Stomach (tissue), 9 donors: ENCODE measurements around the gene SLC17A9. TPM values are rescaled to one million over a fixed set of nuclear protein-coding genes. Genes with fewer than 3 reads are reported as not detected.

Experiments used
- DNase-seq, 2 donors: peaks; one replicate each; pipeline versions ENCODE4 v3.0.0 to v3.0.0-alpha.2; 2013 to 2019
- H3K27ac ChIP-seq, 5 donors: fragments of 200-600 bp in 4 of 5; sonication (generic) in 4 of 5; one replicate each; pipeline ENCODE4 v1.5.1; 2013 to 2019; ENCODE audit warnings: mild to moderate bottlenecking in 1 of 5, moderate library complexity in 1 of 5
- H3K27me3 ChIP-seq, 3 donors: fragments of 200-600 bp; sonication (generic); one replicate each; pipeline ENCODE4 v1.5.1; 2017 to 2019; ENCODE audit warnings: mixed run types in 1 of 3
- H3K36me3 ChIP-seq, 4 donors: fragments of 200-600 bp; sonication (generic); 1 replicate in 3 of 4; 2 replicates in 1 of 4; pipeline ENCODE4 v1.5.1; 2016 to 2019
- H3K4me1 ChIP-seq, 4 donors: fragments of 200-600 bp; sonication (generic); one replicate each; pipeline ENCODE4 v1.5.1; 2016 to 2019
- H3K4me3 ChIP-seq, 4 donors: fragments of 200-600 bp; sonication (generic) in 3 of 4; one replicate each; pipeline ENCODE4 v1.5.1; 2016 to 2019; ENCODE audit warnings: mild to moderate bottlenecking in 1 of 4
- H3K9me3 ChIP-seq, 4 donors: fragments of 200-600 bp; sonication (generic); one replicate each; pipeline ENCODE4 v1.5.1; 2016 to 2019
- CTCF ChIP-seq, 7 experiments: fragments of 450-650 bp in 4 of 7; fragments of 200-600 bp in 3 of 7; sonication (generic) in 3 of 7; IDR thresholded peaks; one replicate each; pipeline ENCODE4 v1.5.1; 2016 to 2019; ENCODE audit warnings: antibody characterized with exemption in 7 of 7, control low read depth in 2 of 7, mild to moderate bottlenecking in 1 of 7
- EP300 ChIP-seq: sonication (generic); formaldehyde crosslinking; IDR thresholded peaks from one replicate; pipeline ENCODE4 v1.6.1; 2017; ENCODE audit warnings: antibody characterized with exemption
- POLR2A ChIP-seq, 4 donors: fragments of 450-650 bp; IDR thresholded peaks; one replicate each; pipeline ENCODE4 v1.6.1; 2016; ENCODE audit warnings: antibody characterized with exemption in 4 of 4, control low read depth in 2 of 4, mild to moderate bottlenecking in 1 of 4, moderate library complexity in 1 of 4
- POLR2AphosphoS5 ChIP-seq, 3 donors: sonication (generic); formaldehyde crosslinking; IDR thresholded peaks; one replicate each; pipeline ENCODE4 v1.6.1; 2016; ENCODE audit warnings: antibody characterized with exemption in 3 of 3
- WGBS, 5 donors: extraction: QIAGEN DNeasy Blood & Tissue Kit in 3 of 5; methylation state at CpG; one replicate each; pipeline versions ENCODE4 v1.1.5 to v1.1.7; 2013 to 2018; 5-methylcytosine and 5-hydroxymethylcytosine counted together
- intact Hi-C: fragments of 100-400 bp; cut with DNase I; formaldehyde crosslinking; loops from one replicate; pipeline ENCODE4 v1.15.1; 2023; ENCODE audit warnings: low total_unique reads
- polyA plus RNA-seq, 3 donors: library from polyadenylated mRNA; stranded (reverse); fragments of 200-250 nt; gene quantifications; one replicate each; pipeline ENCODE4 v1.2.3, GENCODE V29; 2013
- total RNA-seq, 5 donors: library from RNA; depleted of rRNA; stranded (reverse); fragments of >200 nt; gene quantifications; one replicate each; pipeline versions ENCODE4 v1.1.0 to v1.2.3, GENCODE V29; 2014 to 2016
- donor health status: healthy with polysubstance abuse.
- donor health status: Bipolar disorder and iron deficiency.
- donor health status: healthy.

The SLC17A9 gene
- total and polyA plus RNA-seq, 8 donors, result 1.1 to 76.4 (median 12.6) TPM

GRCh38 chr20:62917720-62918119 lies 34.8 kb upstream of the SLC17A9 start:
- H3K4me3 ChIP-seq, result no peak overlapping the region
- DNase-seq, result no peak
- no peak for TF ChIP-seq POLR2A (IDR thresholded peaks at IDR 0.05)
- no peak for TF ChIP-seq CTCF (IDR thresholded peaks at IDR 0.05)
- TF ChIP-seq POLR2AphosphoS5 (IDR thresholded peaks at IDR 0.05), result no peak
- TF ChIP-seq EP300, result no peak
- H3K4me1 ChIP-seq, result peaks cover 80 to 100% (median 93%) of the 10 kb centered on the region in 4 donors
- no peaks in the 10 kb centered on the region for H3K9me3 ChIP-seq
- no peak overlapping the region for H3K27ac ChIP-seq
- intact Hi-C loops, result no loop called here
- WGBS, 5 donors, result 64 to 76% (median 65%) methylated on average over 3 of the region's 3 CpGs
- H3K27me3 ChIP-seq, result no peaks in the 10 kb centered on the region
- H3K36me3 ChIP-seq, result peaks cover 5 to 14% (median 10%) of the 10 kb centered on the region in 4 donors

- DNase-seq, result no peak
- Histone ChIP-seq H3K4me1 (peaks cover 84 to 100% (median 93%) of the 10 kb centered on the region in 4 donors), H3K9me3 (no peaks in the 10 kb centered on the region), H3K27ac (no peak overlapping the region), H3K36me3 (peaks cover 1 to 10% (median 6%) of the 10 kb centered on the region in 4 donors), H3K4me3 (no peak overlapping the region), H3K27me3 (no peaks in the 10 kb centered on the region)
- WGBS, 5 donors, result 37 to 58% (median 50%) methylated on average over 3 of the region's 3 CpGs
- intact Hi-C loops, result no loop called here
- TF ChIP-seq CTCF (IDR thresholded peaks at IDR 0.05), result no peak
- no peak for TF ChIP-seq POLR2A (IDR thresholded peaks at IDR 0.05)
- TF ChIP-seq POLR2AphosphoS5 (IDR thresholded peaks at IDR 0.05), result no peak
- no peak for TF ChIP-seq EP300
Measured at GRCh38 chr20:62918147-62918546, 34.4 kb upstream of the SLC17A9 start.

GRCh38 chr20:62918831-62919230 lies 33.7 kb upstream of the SLC17A9 start:
- H3K27ac ChIP-seq, result no peak overlapping the region
- no peaks in the 10 kb centered on the region for H3K9me3 ChIP-seq
- WGBS, 5 donors, result 55 to 64% (median 56%) methylated on average over 6 of the region's 6 CpGs
- H3K27me3 ChIP-seq, result no peaks in the 10 kb centered on the region
- DNase-seq, result no peak
- intact Hi-C loops, result no loop called here
- peak overlapping the region in 2 of 4 donors; percentile 8 to 18 for H3K4me3 ChIP-seq
- TF ChIP-seq CTCF (IDR thresholded peaks at IDR 0.05) (no peak), POLR2AphosphoS5 (IDR thresholded peaks at IDR 0.05) (no peak)
- H3K4me1 ChIP-seq, result peaks cover 85 to 100% (median 94%) of the 10 kb centered on the region in 4 donors
- H3K36me3 ChIP-seq, result peaks cover 0 to 3% (median 0%) of the 10 kb centered on the region in 4 donors

GRCh38 chr20:62920039-62920645 lies 32.4 kb upstream of the SLC17A9 start:
- intact Hi-C loops, result no loop called here
- peaks cover 89 to 100% (median 95%) of the 10 kb centered on the region in 4 donors for H3K4me1 ChIP-seq

More at GRCh38 chr20:62920039-62920645, 32.4 kb upstream of the SLC17A9 start:
- H3K27ac ChIP-seq, result no peak overlapping the region
- 67 to 82% (median 70%) methylated on average over 10 of the region's 10 CpGs for WGBS, 5 donors
- no peak overlapping the region for H3K4me3 ChIP-seq
- H3K9me3 ChIP-seq, result no peaks in the 10 kb centered on the region
- H3K27me3 ChIP-seq, result no peaks in the 10 kb centered on the region
- H3K36me3 ChIP-seq, result no peaks in the 10 kb centered on the region
- TF ChIP-seq POLR2A (IDR thresholded peaks at IDR 0.05) (no peak), POLR2AphosphoS5 (IDR thresholded peaks at IDR 0.05) (no peak), CTCF (IDR thresholded peaks at IDR 0.05) (no peak), EP300 (no peak)
- no peak for DNase-seq
